HepG2 (cell line): ENCODE results near the gene CCDC57. TPM values are rescaled to one million over a fixed set of nuclear protein-coding genes. Genes with fewer than 3 reads are reported as not detected.

Source experiments
- ATAC-seq: fragments of 200-7000 bp; cut with Tn5 transposase; 3 replicates; pipeline ENCODE4 v1.9.1; 2020; ENCODE audit warnings: mild to moderate bottlenecking, moderate library complexity
- BruUV-seq: library from RNA; stranded (reverse); fragments of 400-500 nt; replicated peaks from 2 replicates; lab custom pipeline; 2021; lab: Mats Ljungman, UMichigan
- CTCF ChIA-PET: fragments of 300-600 bp; formaldehyde crosslinking; extraction: SDS; loops from one replicate; lab custom pipeline; 2021; ENCODE audit warnings: low total read pairs, inconsistent platforms, low intra/inter-chr PET ratio; lab: Yijun Ruan, JAX
- POLR2A ChIA-PET: fragments of 350-600 bp; sonication (Branson Sonifier 250); formaldehyde crosslinking; loops from one replicate; lab custom pipeline; 2020; ENCODE audit warnings: antibody characterized with exemption, inconsistent platforms; lab: Yijun Ruan, JAX
- DNase-seq: peaks from one replicate; pipeline ENCODE4 v3.0.0-alpha.2; 2015; ENCODE audit warnings: low spot score
- FAIRE-seq: peaks from 3 replicates; lab custom pipeline; 2011; peaks lifted over from hg19 to GRCh38; lab: Jason Lieb, UNC
- H2AFZ ChIP-seq: one replicate; pipeline ENCODE4 v1.6.1; 2011; ENCODE audit warnings: low read length, inconsistent platforms
- H3K27ac ChIP-seq: fragments of 300-600 bp; 3 replicates; pipeline ENCODE4 v1.8.0; 2011; ENCODE audit warnings: mixed run types, mild to moderate bottlenecking, mixed read lengths, low read length, inconsistent platforms; ENCODE audit not compliant: insufficient read depth; ENCODE audit errors: extremely low read length
- H3K27me3 ChIP-seq, 2 experiments: fragments of 200-600 bp in 1 of 2; 2 replicates in 1 of 2; 3 replicates in 1 of 2; pipeline versions ENCODE4 v1.6.0 to v1.8.0; 2011; ENCODE audit warnings: low read length in 2 of 2, mild to moderate bottlenecking in 2 of 2, moderate library complexity in 2 of 2, inconsistent platforms in 1 of 2; ENCODE audit not compliant: insufficient read depth in 2 of 2, control insufficient read depth in 1 of 2
- H3K36me3 ChIP-seq, 2 experiments: fragments of 200-600 bp in 1 of 2; replicated peaks in 1 of 2; 2 replicates in 1 of 2; 3 replicates in 1 of 2; pipeline versions ENCODE4 v1.5.1 to v1.8.0; 2011; ENCODE audit warnings: low read length in 2 of 2, inconsistent platforms in 1 of 2; ENCODE audit not compliant: insufficient read depth in 2 of 2, control insufficient read depth in 1 of 2
- H3K4me1 ChIP-seq: 2 replicates; pipeline ENCODE4 v1.5.1; 2012; ENCODE audit warnings: low read length, inconsistent platforms; ENCODE audit not compliant: insufficient read depth
- H3K4me2 ChIP-seq: 2 replicates; pipeline ENCODE4 v1.6.0; 2011; ENCODE audit warnings: low read depth, low read length, inconsistent platforms
- H3K4me3 ChIP-seq, 3 experiments: fragments of 200-600 bp in 1 of 3; sonication (generic), shearing (Covaris generic) in 1 of 3; replicated peaks in 1 of 3; 2 replicates each; pipeline ENCODE4 v1.5.1; 2011 to 2016; ENCODE audit warnings: low read length in 3 of 3, inconsistent platforms in 2 of 3, low read depth in 2 of 3, mild to moderate bottlenecking in 2 of 3, control low read depth in 1 of 3, mixed read lengths in 1 of 3; ENCODE audit not compliant: insufficient read depth in 1 of 3
- H3K79me2 ChIP-seq: one replicate; pipeline ENCODE4 v1.6.1; 2011; ENCODE audit warnings: low read length, inconsistent platforms; ENCODE audit not compliant: insufficient read depth
- H3K9ac ChIP-seq: 2 replicates; pipeline ENCODE4 v1.6.0; 2011; ENCODE audit warnings: mild to moderate bottlenecking, low read depth, low read length, inconsistent platforms; ENCODE audit not compliant: insufficient read depth
- H3K9me3 ChIP-seq: 2 replicates; pipeline ENCODE4 v1.5.1; 2012; ENCODE audit warnings: mild to moderate bottlenecking, low read length
- H4K20me1 ChIP-seq: 2 replicates; pipeline ENCODE4 v1.6.0; 2011; ENCODE audit warnings: inconsistent platforms, mild to moderate bottlenecking, low read length, moderate library complexity; ENCODE audit not compliant: insufficient read depth
- ERF ChIP-seq: IDR thresholded peaks from 2 replicates; pipeline ENCODE4 v1.6.1; 2018; ENCODE audit warnings: missing biosample characterization, missing genetic modification reagents
- JDP2 ChIP-seq: sonication (generic); formaldehyde crosslinking; IDR thresholded peaks from 2 replicates; pipeline ENCODE4 v1.8.1; 2022; ENCODE audit warnings: missing genetic modification reagents, borderline replicate concordance
- NFIC ChIP-seq: IDR thresholded peaks from 2 replicates; pipeline ENCODE4 v1.6.1; 2012; ENCODE audit warnings: mild to moderate bottlenecking, low read length, inconsistent platforms
- PCBP2 ChIP-seq: fragments of 200-400 bp; formaldehyde crosslinking; optimal IDR thresholded peaks from 2 replicates; pipeline ENCODE3; 2018; ENCODE audit warnings: low read length, low read depth; ENCODE audit not compliant: poor library complexity, severe bottlenecking
- SALL2 ChIP-seq: sonication (generic); formaldehyde crosslinking; IDR thresholded peaks from 2 replicates; pipeline ENCODE4 v1.8.1; 2023; ENCODE audit warnings: mild to moderate bottlenecking, missing genetic modification reagents, inconsistent platforms
- SIN3B ChIP-seq: fragments of 150-350 bp; IDR thresholded peaks from 2 replicates; pipeline ENCODE4 v1.6.1; 2014; ENCODE audit warnings: low read length
- SP4 ChIP-seq: sonication (generic); formaldehyde crosslinking; IDR thresholded peaks from 2 replicates; pipeline ENCODE4 v1.8.1; 2023; ENCODE audit warnings: mild to moderate bottlenecking, missing genetic modification reagents
- SRSF4 ChIP-seq: fragments of 200-400 bp; formaldehyde crosslinking; IDR thresholded peaks from one replicate; pipeline ENCODE4 v1.6.1; 2018; ENCODE audit warnings: mild to moderate bottlenecking, low read depth, low read length, moderate library complexity; ENCODE audit not compliant: poor library complexity, severe bottlenecking
- ZBTB3 ChIP-seq: sonication (generic); formaldehyde crosslinking; IDR thresholded peaks from 2 replicates; pipeline ENCODE4 v1.4.0; 2020; ENCODE audit warnings: low read depth, mild to moderate bottlenecking, moderate library complexity, missing genetic modification reagents, borderline replicate concordance
- ZNF382 ChIP-seq: sonication (generic); formaldehyde crosslinking; IDR thresholded peaks from 2 replicates; pipeline ENCODE4 v1.5.0; 2020; ENCODE audit warnings: missing genetic modification reagents, mild to moderate bottlenecking, borderline replicate concordance
- ZNF709 ChIP-seq: sonication (generic); formaldehyde crosslinking; IDR thresholded peaks from 2 replicates; pipeline ENCODE4 v1.5.0; 2020; ENCODE audit warnings: mild to moderate bottlenecking, missing genetic modification reagents
- whole genome bisulfite sequencing: methylation state at CpG from one replicate; pipeline ENCODE4 v1.1.6; 2017; ENCODE audit warnings: low lambda C conversion rate; 5-methylcytosine and 5-hydroxymethylcytosine counted together
- in situ Hi-C: cut with HindIII; loops from 2 replicates; pipeline ENCODE4 v1.10.0; 2017; ENCODE audit warnings: low pct_unique_long_range_greater_than_20kb; ENCODE audit not compliant: extremely low pct_ligation_motif_present
- intact Hi-C: fragments of 100-400 bp; cut with micrococcal nuclease; formaldehyde crosslinking; loops from one replicate; pipeline ENCODE4 v1.10.0; 2022; ENCODE audit not compliant: unreplicated experiment
- polyA plus RNA-seq, 8 experiments: library from polyadenylated mRNA; depleted of rRNA in 3 of 8; stranded (reverse) in 7 of 8; unstranded in 1 of 8; fragments of >200 nt; fragmentation: Illumina TruSeq in 4 of 8; extraction: Trizol in 4 of 8; gene quantifications; 2 replicates each; pipeline versions ENCODE4 v1.2.1 to v1.2.3, GENCODE V29; 2011 to 2016; ENCODE audit warnings: low read depth in 4 of 8, missing spikeins in 1 of 8, mixed read lengths in 1 of 8; ENCODE audit not compliant: insufficient read depth in 1 of 8
- total RNA-seq, 5 experiments: library from RNA; depleted of rRNA; stranded (reverse); fragments of >200 nt; fragmentation: Illumina TruSeq; extraction: Trizol; gene quantifications; 2 replicates each; pipeline ENCODE4 v1.2.3, GENCODE V29; 2016; ENCODE audit warnings: low read depth in 1 of 5
- TF ChIP-seq, protein P1 (sequence below): sonication (generic); formaldehyde crosslinking; IDR thresholded peaks from 2 replicates; pipeline ENCODE4 v1.4.0; 2020; ENCODE audit warnings: missing genetic modification reagents
- TF ChIP-seq, protein P2 (sequence below): sonication (generic); formaldehyde crosslinking; IDR thresholded peaks from 2 replicates; pipeline ENCODE4 v1.4.0; 2020; ENCODE audit warnings: mild to moderate bottlenecking, low read depth, missing genetic modification reagents
- TF ChIP-seq, protein P3 (sequence below): sonication (generic); formaldehyde crosslinking; IDR thresholded peaks from 2 replicates; pipeline ENCODE4 v1.5.0; 2020; ENCODE audit warnings: mild to moderate bottlenecking, missing genetic modification reagents, borderline replicate concordance
- TF ChIP-seq, protein P4 (sequence below): sonication (generic); formaldehyde crosslinking; IDR thresholded peaks from 2 replicates; pipeline ENCODE4 v1.8.1; 2023; ENCODE audit warnings: mild to moderate bottlenecking, missing genetic modification reagents, borderline replicate concordance

The CCDC57 gene
- total and polyA plus RNA-seq, 2 of the 13 experiments (the other 11 are each of a cell fraction or from before 2014, with no cell fraction given), result 59.3 to 59.9 TPM

DNA sequence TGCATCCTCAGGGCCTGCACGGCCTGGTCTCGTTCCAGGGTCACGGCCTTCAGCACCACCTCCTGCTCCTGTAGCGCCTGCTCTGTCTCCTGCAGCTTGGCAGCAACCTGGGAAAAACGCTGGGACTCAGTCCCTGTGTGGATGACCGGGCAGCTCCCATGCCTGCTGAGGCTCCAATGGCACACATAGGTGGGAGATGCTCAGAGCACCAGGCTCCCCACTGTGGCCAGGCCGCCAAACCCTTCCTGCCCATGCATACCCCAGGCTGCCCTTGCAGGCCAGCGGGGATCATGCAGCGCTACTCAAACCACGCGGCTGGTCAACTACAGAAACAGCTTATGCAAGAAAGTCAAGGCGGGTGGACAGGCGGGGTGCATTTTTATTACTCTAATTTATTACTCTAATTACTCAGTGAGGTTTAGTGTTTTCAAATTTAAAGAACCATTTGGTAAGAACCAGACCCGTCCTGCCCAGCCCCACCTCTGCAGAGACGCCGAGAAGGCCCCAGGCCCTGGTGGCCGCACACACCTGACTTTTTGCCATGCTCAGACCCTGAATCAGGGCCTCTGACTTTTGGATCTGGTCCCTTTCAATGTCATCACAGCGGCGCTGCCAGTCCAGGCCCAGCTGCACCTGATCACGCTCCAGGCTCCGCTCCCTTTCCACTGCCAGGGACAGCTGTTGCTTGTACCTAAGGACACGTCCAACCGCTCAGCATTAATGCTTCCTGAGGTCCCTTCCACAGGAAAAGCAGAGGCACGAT, 34.0 kb downstream of the CCDC57 start:
- BruUV-seq, result no TSS peak
- H3K4me2 ChIP-seq, result no peak overlapping the region
- H3K9me3 ChIP-seq, result no peaks in the 10 kb centered on the region
- in situ Hi-C loops (no loop called here), intact Hi-C loops (no loop called here)
- no peaks in the 10 kb centered on the region for H3K79me2 ChIP-seq
- TF ChIP-seq, protein P1, sequence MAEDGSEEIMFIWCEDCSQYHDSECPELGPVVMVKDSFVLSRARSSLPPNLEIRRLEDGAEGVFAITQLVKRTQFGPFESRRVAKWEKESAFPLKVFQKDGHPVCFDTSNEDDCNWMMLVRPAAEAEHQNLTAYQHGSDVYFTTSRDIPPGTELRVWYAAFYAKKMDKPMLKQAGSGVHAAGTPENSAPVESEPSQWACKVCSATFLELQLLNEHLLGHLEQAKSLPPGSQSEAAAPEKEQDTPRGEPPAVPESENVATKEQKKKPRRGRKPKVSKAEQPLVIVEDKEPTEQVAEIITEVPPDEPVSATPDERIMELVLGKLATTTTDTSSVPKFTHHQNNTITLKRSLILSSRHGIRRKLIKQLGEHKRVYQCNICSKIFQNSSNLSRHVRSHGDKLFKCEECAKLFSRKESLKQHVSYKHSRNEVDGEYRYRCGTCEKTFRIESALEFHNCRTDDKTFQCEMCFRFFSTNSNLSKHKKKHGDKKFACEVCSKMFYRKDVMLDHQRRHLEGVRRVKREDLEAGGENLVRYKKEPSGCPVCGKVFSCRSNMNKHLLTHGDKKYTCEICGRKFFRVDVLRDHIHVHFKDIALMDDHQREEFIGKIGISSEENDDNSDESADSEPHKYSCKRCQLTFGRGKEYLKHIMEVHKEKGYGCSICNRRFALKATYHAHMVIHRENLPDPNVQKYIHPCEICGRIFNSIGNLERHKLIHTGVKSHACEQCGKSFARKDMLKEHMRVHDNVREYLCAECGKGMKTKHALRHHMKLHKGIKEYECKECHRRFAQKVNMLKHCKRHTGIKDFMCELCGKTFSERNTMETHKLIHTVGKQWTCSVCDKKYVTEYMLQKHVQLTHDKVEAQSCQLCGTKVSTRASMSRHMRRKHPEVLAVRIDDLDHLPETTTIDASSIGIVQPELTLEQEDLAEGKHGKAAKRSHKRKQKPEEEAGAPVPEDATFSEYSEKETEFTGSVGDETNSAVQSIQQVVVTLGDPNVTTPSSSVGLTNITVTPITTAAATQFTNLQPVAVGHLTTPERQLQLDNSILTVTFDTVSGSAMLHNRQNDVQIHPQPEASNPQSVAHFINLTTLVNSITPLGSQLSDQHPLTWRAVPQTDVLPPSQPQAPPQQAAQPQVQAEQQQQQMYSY, result no peak
- no peak for TF ChIP-seq SP4 (CRISPR knock-in tag)
- no peak for TF ChIP-seq SRSF4
- TF ChIP-seq ERF (CRISPR knock-in tag), result no peak
- TF ChIP-seq, protein P2, sequence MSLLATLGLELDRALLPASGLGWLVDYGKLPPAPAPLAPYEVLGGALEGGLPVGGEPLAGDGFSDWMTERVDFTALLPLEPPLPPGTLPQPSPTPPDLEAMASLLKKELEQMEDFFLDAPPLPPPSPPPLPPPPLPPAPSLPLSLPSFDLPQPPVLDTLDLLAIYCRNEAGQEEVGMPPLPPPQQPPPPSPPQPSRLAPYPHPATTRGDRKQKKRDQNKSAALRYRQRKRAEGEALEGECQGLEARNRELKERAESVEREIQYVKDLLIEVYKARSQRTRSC (CRISPR knock-in tag), result no peak
- no peak for TF ChIP-seq JDP2 (CRISPR knock-in tag)
- no peak for TF ChIP-seq NFIC
- TF ChIP-seq, protein P3, sequence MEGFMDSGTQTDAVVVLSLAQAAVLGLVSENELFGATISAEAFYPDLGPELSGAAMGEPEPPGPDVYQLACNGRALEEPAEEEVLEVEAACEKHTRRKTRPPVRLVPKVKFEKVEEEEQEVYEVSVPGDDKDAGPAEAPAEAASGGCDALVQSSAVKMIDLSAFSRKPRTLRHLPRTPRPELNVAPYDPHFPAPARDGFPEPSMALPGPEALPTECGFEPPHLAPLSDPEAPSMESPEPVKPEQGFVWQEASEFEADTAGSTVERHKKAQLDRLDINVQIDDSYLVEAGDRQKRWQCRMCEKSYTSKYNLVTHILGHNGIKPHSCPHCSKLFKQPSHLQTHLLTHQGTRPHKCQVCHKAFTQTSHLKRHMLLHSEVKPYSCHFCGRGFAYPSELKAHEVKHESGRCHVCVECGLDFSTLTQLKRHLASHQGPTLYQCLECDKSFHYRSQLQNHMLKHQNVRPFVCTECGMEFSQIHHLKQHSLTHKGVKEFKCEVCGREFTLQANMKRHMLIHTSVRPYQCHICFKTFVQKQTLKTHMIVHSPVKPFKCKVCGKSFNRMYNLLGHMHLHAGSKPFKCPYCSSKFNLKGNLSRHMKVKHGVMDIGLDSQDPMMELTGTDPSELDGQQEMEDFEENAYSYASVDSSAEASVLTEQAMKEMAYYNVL (CRISPR knock-in tag), result no peak
- no peak for TF ChIP-seq SIN3B
- TF ChIP-seq ZNF382 (CRISPR knock-in tag), result no peak
- no peak for TF ChIP-seq SALL2 (CRISPR knock-in tag)
- TF ChIP-seq PCBP2, result no peak
- TF ChIP-seq ZNF709 (CRISPR knock-in tag), result no peak
- TF ChIP-seq, protein P4, sequence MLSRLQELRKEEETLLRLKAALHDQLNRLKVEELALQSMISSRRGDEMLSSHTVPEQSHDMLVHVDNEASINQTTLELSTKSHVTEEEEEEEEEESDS (CRISPR knock-in tag), result no peak
- TF ChIP-seq ZBTB3 (CRISPR knock-in tag), result no peak
- no peaks in the 10 kb centered on the region for H3K27me3 ChIP-seq
- ATAC-seq (no peak), DNase-seq (no peak), FAIRE-seq (no peak)
- H3K27ac ChIP-seq, result no peak overlapping the region
- H3K4me3 ChIP-seq, result no peak overlapping the region
- H2AFZ ChIP-seq, result no peak overlapping the region
- H3K4me1 ChIP-seq, result peaks cover 13% of the 10 kb centered on the region
- peaks cover 4 to 12% of the 10 kb centered on the region in 2 experiments; a peak in 4 of 5 replicates for H3K36me3 ChIP-seq
- ChIA-PET POLR2A (interaction anchor here (0.7 kb wide), 1 partner anchor 12 kb away, joined by 3 read pairs; no protein-coding TSS in a partner anchor), CTCF (no interaction called here)
- no peaks in the 10 kb centered on the region for H4K20me1 ChIP-seq
- H3K9ac ChIP-seq, result no peak overlapping the region
- WGBS, result 88% methylated on average over 21 of the region's 24 CpGs
